GM19463 (cell line): Measurements from ENCODE around the gene AARS2.

Experiments
- ATAC-seq: cut with Tn5 transposase; IDR thresholded peaks from one replicate; pipeline ENCODE4 v1.9.1; 2021; ENCODE audit warnings: mild to moderate bottlenecking, moderate library complexity; ENCODE audit not compliant: unreplicated experiment

Gene AARS2

GRCh38 chr6:44250067-44250717 lies 63.0 kb downstream of the AARS2 start:
- no peak for ATAC-seq
